Calu3 (cell line): Measurements from ENCODE around the gene SPTBN4. TPM values are rescaled to one million over a fixed set of nuclear protein-coding genes. Genes with fewer than 3 reads are reported as not detected.

ENCODE experiments used
- BruUV-seq: library from RNA; stranded (reverse); fragments of 400-500 nt; replicated peaks from 2 replicates; lab custom pipeline; 2021; lab: Mats Ljungman, UMichigan
- CTCF ChIA-PET: fragments of 300-600 bp; sonication (Branson Sonifier 250); formaldehyde crosslinking; loops from one replicate; lab custom pipeline; 2022; ENCODE audit warnings: antibody characterized with exemption; lab: Charles Lee
- DNase-seq: peaks from one replicate; pipeline ENCODE4 v3.0.0; 2022
- H3K27ac Mint-ChIP-seq: one replicate; pipeline ENCODE4 v1.8.0; 2022; ENCODE audit warnings: mixed read lengths; ENCODE audit not compliant: unreplicated experiment
- H3K27me3 Mint-ChIP-seq: one replicate; pipeline ENCODE4 v1.8.0; 2022; ENCODE audit warnings: mixed read lengths; ENCODE audit not compliant: unreplicated experiment
- H3K36me3 Mint-ChIP-seq: one replicate; pipeline ENCODE4 v1.8.0; 2022; ENCODE audit warnings: mild to moderate bottlenecking, moderate library complexity, mixed read lengths; ENCODE audit not compliant: insufficient read depth, unreplicated experiment
- H3K4me1 Mint-ChIP-seq: one replicate; pipeline ENCODE4 v1.8.0; 2022; ENCODE audit warnings: mild to moderate bottlenecking, low read depth, mixed read lengths; ENCODE audit not compliant: unreplicated experiment
- H3K4me3 Mint-ChIP-seq: one replicate; pipeline ENCODE4 v1.8.0; 2022; ENCODE audit warnings: mild to moderate bottlenecking, low read depth, moderate library complexity, mixed read lengths; ENCODE audit not compliant: unreplicated experiment
- H3K9me3 Mint-ChIP-seq: one replicate; pipeline ENCODE4 v1.8.0; 2022; ENCODE audit warnings: low read depth, mixed read lengths; ENCODE audit not compliant: unreplicated experiment
- intact Hi-C: fragments of 100-400 bp; cut with micrococcal nuclease; formaldehyde crosslinking; loops from one replicate; pipeline ENCODE4 v1.10.0; 2022; ENCODE audit not compliant: unreplicated experiment
- total RNA-seq: library from RNA; stranded (reverse); gene quantifications from 2 replicates; pipeline ENCODE4 v1.2.3, GENCODE V29; 2022
- TF ChIP-seq, protein P1 (sequence below): fragments of 200-600 bp; IDR thresholded peaks from one replicate; pipeline ENCODE4 v1.8.0; 2022; ENCODE audit warnings: antibody characterized with exemption; ENCODE audit not compliant: unreplicated experiment

The SPTBN4 gene
- total RNA-seq, 1 experiment from 2014 or later = 0.80 TPM

DNA sequence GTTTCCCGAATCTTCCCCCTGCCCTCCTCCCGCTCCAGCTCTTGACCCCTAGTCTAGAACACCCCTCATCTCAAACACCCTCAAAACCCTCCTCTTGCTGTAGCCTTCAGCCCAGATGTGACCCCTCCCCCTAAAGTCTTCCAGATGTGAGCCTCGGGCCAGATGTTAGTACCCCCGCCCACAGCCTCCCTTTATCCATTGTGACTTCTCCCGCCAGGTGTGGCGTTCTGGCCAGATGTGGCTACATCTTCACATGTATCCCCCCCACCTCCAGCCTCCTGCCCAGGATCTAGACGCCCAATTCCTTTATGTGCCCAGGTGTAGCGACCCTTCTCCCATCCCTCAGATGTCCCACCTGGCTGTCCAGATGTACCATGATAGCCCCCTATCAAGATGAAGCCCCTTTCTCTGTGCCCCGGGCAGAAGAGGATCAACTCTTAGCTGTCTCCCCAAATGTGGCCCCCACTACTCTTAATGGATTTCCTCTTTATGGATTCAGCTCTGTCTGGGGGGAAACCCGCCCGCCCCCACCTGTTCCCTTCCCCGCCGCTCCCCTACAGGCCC, 133.9 kb downstream of the SPTBN4 start:
- Mint-ChIP-seq H3K9me3 (no peaks in the 10 kb centered on the region), H3K27me3 (peaks cover 67% of the 10 kb centered on the region), H3K4me1 (peaks cover 70% of the 10 kb centered on the region), H3K4me3 (peak overlapping the region; percentile 48), H3K36me3 (peaks cover 50% of the 10 kb centered on the region), H3K27ac (no peak overlapping the region)
- intact Hi-C loops = no loop called here
- BruUV-seq = no TSS peak
- no peak for DNase-seq
- TF ChIP-seq, protein P1, sequence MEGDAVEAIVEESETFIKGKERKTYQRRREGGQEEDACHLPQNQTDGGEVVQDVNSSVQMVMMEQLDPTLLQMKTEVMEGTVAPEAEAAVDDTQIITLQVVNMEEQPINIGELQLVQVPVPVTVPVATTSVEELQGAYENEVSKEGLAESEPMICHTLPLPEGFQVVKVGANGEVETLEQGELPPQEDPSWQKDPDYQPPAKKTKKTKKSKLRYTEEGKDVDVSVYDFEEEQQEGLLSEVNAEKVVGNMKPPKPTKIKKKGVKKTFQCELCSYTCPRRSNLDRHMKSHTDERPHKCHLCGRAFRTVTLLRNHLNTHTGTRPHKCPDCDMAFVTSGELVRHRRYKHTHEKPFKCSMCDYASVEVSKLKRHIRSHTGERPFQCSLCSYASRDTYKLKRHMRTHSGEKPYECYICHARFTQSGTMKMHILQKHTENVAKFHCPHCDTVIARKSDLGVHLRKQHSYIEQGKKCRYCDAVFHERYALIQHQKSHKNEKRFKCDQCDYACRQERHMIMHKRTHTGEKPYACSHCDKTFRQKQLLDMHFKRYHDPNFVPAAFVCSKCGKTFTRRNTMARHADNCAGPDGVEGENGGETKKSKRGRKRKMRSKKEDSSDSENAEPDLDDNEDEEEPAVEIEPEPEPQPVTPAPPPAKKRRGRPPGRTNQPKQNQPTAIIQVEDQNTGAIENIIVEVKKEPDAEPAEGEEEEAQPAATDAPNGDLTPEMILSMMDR = no peak
- CTCF ChIA-PET = interaction anchor here (0.7 kb wide), 1 partner anchor 33 kb away, joined by 3 read pairs; no protein-coding TSS in a partner anchor

DNA sequence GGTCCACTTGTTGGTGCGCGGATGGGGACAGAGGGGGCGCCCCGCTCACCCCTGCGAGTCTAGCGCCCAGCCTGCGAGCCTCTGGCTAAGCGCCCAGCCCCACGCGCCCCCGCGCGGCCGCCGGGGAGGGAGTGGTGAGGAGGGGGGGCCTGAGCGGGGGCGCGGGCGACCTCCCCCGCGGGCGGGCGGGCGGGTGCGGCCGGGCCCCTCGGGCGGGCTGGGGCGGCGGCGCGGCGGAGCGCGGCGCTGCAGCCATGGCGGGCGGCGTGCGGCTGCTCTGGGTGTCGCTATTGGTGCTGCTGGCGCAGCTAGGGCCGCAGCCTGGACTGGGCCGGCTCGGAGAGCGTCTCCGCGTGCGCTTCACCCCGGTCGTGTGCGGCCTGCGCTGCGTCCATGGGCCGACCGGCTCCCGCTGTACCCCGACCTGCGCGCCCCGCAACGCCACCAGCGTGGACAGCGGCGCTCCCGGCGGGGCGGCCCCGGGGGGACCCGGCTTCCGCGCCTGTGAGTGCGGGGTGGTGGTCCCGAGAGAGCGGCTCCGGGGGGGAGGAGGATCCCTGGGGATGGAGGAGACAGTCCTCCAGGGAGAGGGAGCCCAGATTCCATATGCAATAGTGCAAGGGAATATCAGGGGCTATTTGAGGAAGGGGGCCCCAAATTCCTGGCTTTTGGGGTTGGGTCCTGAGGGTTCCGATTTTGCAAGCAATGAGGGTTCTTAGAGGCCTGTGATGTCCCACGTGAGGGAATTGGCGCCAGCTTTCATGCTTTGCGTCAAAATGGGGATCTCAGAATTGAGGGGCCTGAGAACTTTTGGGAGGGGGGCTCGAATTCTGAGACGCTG, 134.6 kb downstream of the SPTBN4 start, which contains the start of gene LTBP4:
LTBP4 (plus strand) TSS at position 236 of the 841 bp plus-strand sequence; CDS start at position 255, 19 bp downstream.
- H3K9me3 Mint-ChIP-seq = no peaks in the 10 kb centered on the region
- peak; percentile 48 for DNase-seq
- BruUV-seq = no TSS peak
- CTCF ChIA-PET = interaction anchor here (0.6 to 2.4 kb wide), 2 partner anchors 60 to 304 kb away, joined by 5 to 11 read pairs; no protein-coding TSS in a partner anchor
- peaks cover 53% of the 10 kb centered on the region for H3K36me3 Mint-ChIP-seq
- intact Hi-C loops = no loop called here
- peaks cover 76% of the 10 kb centered on the region for H3K4me1 Mint-ChIP-seq
- peak within 1 kb of the TSS; percentile 48 for H3K4me3 Mint-ChIP-seq
- H3K27ac Mint-ChIP-seq = no peak within 1 kb of the TSS
- TF ChIP-seq, protein P1 = peak; percentile 20
- peaks cover 62% of the 10 kb centered on the region for H3K27me3 Mint-ChIP-seq

DNA sequence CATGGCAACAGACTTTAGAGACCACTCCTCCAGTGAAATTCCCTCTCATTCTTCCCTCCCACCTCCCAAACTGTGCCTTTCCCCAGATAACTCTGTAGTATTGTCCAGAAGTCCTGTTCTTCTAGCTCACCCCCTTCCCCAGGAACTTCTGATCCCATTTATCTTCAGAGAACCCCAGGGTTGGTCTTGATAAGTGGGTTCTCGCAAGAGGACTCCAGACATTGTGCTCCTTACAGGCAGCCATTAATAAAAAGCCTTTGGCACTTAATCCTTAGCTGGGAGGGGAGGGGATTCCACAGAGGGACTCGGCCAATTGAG, 136.2 kb downstream of the SPTBN4 start:
- TF ChIP-seq, protein P1 = no peak
- Mint-ChIP-seq H3K4me1 (peaks cover 72% of the 10 kb centered on the region), H3K36me3 (peaks cover 54% of the 10 kb centered on the region), H3K4me3 (peak overlapping the region; percentile 69), H3K27me3 (peaks cover 60% of the 10 kb centered on the region), H3K27ac (peak overlapping the region; percentile 62), H3K9me3 (no peaks in the 10 kb centered on the region)
- no peak for DNase-seq
- no TSS peak for BruUV-seq
- CTCF ChIA-PET = interaction anchor here (0.7 to 4.3 kb wide), 9 partner anchors 31 to 298 kb away, joined by 4 to 31 read pairs (median 5); partner anchors contain the start of gene BLVRB
- intact Hi-C loops = no loop called here

DNA sequence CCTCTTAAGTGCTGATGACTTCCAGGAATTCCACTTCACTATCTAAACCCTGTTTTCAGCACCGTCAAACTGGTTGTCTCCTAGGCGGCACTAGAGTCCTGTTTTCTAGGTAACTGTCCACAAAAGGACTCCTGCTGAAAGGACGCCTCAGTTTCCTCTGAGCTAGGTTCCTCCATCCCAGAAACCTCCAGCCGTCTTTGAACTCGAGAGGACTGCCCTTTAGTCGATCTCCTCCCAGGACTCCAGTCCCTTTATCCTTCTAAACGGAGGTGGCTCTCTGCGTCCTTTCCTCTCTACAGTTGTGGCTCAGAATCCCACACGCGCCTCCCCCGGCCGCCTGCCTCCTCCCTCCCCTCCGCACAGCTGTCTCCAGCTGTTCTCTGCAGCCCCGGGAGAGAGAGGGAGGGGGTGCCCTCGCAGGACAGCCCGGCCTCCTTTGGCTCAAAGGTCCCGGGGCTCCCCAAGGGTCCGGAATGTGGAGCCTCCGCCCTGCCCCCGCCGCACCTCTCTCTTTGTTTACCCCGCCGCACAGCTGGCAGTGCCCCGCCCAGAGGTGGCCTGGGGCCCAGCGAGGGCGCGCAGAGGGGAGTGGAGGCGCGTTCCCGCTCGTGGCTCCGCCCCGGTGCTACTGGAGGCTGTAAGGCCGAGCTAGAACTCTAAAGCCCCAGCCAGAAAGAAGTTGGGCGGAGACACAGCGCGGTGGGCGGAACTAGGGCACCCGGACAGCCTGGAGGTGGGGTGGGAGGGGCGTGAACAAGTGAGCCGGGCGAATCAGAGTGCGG, 136.8 kb downstream of the SPTBN4 start:
- CTCF ChIA-PET = interaction anchor here (0.5 to 4.3 kb wide), 15 partner anchors 17 to 758 kb away, joined by 3 to 31 read pairs (median 4); partner anchors contain the start of gene BLVRB
- Mint-ChIP-seq H3K4me3 (peak overlapping the region; percentile 69), H3K36me3 (peaks cover 56% of the 10 kb centered on the region), H3K27me3 (peaks cover 60% of the 10 kb centered on the region), H3K27ac (peak overlapping the region; percentile 62), H3K9me3 (no peaks in the 10 kb centered on the region), H3K4me1 (peaks cover 77% of the 10 kb centered on the region)
- peak; percentile 99 for DNase-seq
- no TSS peak for BruUV-seq
- TF ChIP-seq, protein P1 = no peak
- intact Hi-C loops = no loop called here
